Fibroblast of skin of scalp (primary cell): Measurements from ENCODE around the gene PCOLCE2.

Experiments used
- DNase-seq: peaks from one replicate; pipeline ENCODE4 v3.0.0-alpha.2; 2013

Gene PCOLCE2

GRCh38 chr3:142808103-142808917 is 80.6 kb downstream of the PCOLCE2 start:
- peak; percentile 64 for DNase-seq

- no peak for DNase-seq
Observed at GRCh38 chr3:142802891-142803290, 86.0 kb downstream of the PCOLCE2 start.

GRCh38 chr3:142801746-142802145 is 87.1 kb downstream of the PCOLCE2 start:
- no peak for DNase-seq

GRCh38 chr3:142796823-142797222 is 92.1 kb downstream of the PCOLCE2 start:
- no peak for DNase-seq

GRCh38 chr3:142795332-142795731 is 93.6 kb downstream of the PCOLCE2 start:
- no peak for DNase-seq

GRCh38 chr3:142794508-142794907 is 94.4 kb downstream of the PCOLCE2 start:
- DNase-seq, result no peak

GRCh38 chr3:142787719-142788118 is 101.2 kb downstream of the PCOLCE2 start:
- DNase-seq, result no peak

- DNase-seq, result no peak
Observed at GRCh38 chr3:142785996-142786395, 102.9 kb downstream of the PCOLCE2 start.

GRCh38 chr3:142784228-142784627 is 104.7 kb downstream of the PCOLCE2 start:
- DNase-seq, result no peak

- no peak for DNase-seq
Observed at GRCh38 chr3:142782616-142783015, 106.3 kb downstream of the PCOLCE2 start.

GRCh38 chr3:142779591-142779990 is 109.3 kb downstream of the PCOLCE2 start:
- peak; percentile 51 for DNase-seq

GRCh38 chr3:142778541-142778940 is 110.3 kb downstream of the PCOLCE2 start:
- DNase-seq, result no peak

- DNase-seq, result peak; percentile 17
Observed at GRCh38 chr3:142777927-142778326, 111.0 kb downstream of the PCOLCE2 start.

GRCh38 chr3:142768338-142768737 is 120.5 kb downstream of the PCOLCE2 start:
- DNase-seq, result no peak
